ENCODE measurements around the gene RAF1.
"Not testable (repeated sequence)": the region's sequence is repeated elsewhere in the genome, so short reads cannot be mapped to it uniquely, and the experiment has no call there.

RAF1 gene

DNA sequence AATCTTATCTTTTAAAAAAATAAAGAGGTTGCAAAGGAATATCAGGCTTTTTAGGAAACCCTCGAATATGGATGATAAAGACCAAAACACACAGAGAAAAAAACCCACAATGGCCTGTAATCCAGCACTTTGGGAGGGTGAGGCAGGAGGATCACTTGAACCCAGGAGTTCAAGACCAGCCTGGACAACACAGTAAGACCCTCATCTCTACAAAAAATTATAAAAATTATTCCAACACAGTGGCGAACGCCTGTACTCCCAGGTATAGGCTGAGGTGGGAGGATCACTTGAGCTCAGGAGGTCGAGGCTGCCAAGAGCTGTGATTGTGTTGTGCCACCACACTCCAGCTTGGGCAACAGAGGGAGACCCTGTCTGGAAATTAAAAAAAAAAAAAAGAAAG is 30.8 kb downstream of the RAF1 start:
- DNase-seq: no peak

GRCh38 chr3:12632523-12632922 is 31.4 kb downstream of the RAF1 start:
- no peak for DNase-seq

GRCh38 chr3:12630843-12631242 is 33.1 kb downstream of the RAF1 start:
- DNase-seq: not testable (repeated sequence)

DNA sequence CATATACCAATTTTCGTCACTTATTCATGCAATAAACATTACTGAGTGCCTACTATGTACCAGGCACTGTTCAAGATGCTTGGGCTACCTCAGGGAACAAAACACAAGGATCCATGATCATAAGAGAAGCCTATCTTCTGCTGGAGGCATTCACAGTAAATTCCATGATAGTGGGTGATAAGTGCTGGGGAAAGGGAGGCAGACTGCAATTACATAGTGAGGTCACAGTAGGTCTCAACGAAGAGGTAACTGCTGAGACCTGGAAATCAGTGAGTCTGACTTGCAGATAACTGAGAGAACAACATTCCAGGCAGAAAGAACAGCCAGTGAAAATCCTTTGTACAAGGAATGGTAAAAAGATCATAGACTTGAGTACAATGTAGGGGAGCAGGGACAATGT is 33.6 kb downstream of the RAF1 start:
- DNase-seq: no peak

GRCh38 chr3:12629560-12629959 is 34.4 kb downstream of the RAF1 start:
- DNase-seq: no peak

GRCh38 chr3:12628813-12629212 is 35.1 kb downstream of the RAF1 start:
- DNase-seq: no peak

DNA sequence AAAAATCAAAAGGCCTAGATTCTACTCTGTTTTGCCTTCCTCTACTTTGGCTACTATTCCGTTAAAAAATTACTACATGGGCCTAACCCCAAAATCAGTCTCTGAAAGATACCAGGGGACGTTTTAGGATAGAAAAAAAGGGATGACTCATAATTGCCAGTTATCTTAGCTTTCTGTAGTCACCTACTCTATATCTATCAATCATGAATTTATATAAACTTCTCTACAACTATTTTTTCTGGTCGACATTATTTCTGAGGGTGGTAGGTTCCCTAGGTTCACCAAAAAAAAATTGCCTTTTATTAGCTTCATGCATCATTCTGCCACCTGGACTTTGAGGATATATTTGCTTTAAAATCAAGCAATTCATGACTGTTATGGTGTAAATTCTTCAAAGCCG is 36.5 kb downstream of the RAF1 start:
- DNase-seq: no peak

DNA sequence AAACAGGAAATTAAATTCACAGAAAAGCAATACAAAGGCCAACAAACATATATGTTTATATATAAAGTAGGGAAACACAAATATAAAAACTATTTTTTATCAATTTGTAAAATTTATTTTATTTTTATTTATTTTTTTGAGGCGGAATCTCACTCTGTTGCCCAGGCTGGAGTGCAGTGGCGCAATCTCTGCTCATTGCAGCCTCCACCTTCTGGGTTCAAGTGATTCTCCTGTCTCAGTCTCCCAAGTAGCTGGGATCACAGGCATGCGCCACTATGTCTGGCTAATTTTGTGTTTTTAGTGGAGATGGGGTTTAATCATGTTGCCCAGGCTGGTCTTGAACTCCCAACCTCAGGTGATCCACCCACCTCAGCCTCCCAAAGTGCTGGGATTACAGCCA is 39.0 kb downstream of the RAF1 start:
- not testable (repeated sequence) for DNase-seq

DNA sequence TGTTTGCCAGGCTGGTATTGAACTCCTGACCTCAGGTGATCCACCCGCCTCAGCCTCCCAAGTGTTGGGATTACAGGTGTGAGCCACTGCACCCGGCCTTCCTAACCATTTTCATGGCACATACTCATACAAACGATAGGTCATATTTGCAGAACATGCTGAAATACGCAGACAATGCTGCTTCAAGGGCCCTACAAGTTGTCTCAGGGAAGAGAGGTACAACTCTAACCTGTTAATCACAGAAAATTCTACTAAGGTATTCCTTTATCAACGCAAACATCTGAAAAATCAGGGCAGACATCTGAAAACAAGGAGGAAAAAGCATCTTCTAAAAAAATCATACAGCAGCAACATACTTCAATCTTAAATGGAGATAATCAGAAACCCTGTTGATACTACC is 39.9 kb downstream of the RAF1 start:
- no peak for DNase-seq

DNA sequence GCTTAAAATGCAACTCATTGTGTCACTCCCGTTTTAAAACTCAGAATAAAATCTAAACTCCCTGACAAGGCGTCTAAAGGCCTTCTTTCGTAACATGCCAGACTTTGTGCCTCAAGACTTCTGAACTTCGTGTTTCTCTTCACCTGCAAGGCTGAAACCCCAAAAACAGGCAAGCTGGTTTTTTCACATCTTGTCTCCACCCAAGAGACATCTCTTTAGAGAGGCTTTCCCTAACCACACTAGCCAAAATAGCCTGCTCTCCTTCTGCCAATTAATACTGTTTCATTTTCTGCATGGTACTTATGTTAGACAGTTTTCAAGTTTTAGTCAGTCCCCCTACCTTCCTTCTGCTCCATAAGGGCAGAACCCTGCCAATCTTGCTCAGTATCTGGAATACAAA is 41.6 kb downstream of the RAF1 start:
- DNase-seq: no peak

- no peak for DNase-seq
Measured at GRCh38 chr3:12620729-12621128, 43.2 kb downstream of the RAF1 start.

DNA sequence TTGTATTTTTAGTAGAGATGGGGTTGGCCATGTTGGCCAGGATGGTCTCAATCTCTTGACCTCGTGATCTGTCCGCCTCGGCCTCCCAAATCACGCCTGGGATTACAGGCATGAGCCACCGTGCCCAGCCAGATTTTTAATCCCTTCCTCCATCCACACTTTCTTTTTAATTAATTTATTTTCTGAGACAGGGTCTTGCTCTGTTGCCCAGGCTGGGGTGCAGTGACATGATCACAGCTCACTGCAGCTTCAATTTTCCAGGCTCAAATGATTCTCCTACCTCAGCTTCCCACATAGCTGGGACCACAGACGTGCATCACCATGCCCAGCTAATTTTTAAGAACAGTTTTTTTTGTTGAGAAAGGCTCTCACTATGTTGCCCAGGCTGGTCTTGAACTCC is 43.6 kb downstream of the RAF1 start:
- DNase-seq: no peak

- no peak for DNase-seq
Measured at GRCh38 chr3:12618426-12618825, 45.5 kb downstream of the RAF1 start.

DNA sequence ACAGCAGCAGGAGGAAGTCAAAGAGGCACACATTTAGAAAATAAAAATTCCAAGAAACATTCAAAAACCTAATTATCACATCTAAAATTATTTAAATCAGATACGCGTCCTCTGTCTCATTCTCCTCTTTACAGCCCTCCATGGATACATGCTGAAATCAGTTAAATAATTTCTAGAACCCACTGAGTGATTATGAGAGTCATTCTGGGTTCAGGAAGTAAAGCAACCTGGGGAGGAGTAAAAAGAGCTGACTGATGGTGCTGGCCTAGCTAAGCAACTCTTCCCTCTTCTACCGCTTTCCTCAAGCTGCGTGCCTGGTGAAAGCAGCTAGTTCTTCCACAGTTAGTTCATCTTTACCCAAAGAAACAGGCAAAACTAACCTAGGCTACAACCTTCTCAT is 48.7 kb downstream of the RAF1 start:
- DNase-seq: no peak

DNA sequence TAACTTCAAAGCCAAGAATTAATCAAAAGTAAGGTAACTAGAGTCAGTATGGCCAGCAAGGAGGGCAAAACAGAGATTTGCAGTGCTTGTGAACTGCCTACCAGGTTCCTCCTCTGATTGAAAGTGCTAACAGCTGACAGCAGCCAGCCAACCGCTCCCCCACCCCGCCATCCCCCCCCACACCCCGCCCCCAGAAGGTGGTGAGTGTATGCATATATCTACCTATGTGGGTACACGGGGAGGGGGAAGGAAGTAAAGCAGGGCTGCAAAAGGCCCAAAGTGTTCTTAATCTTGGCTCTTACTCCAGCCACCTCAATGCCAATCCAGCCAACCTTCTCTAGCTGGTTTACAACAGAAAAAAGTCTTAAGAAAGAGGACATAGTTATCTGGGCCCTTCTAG is 50.7 kb downstream of the RAF1 start:
- no peak for DNase-seq

GRCh38 chr3:12612514-12613226 is 51.2 kb downstream of the RAF1 start:
- no peak for DNase-seq

GRCh38 chr3:12611117-12611516 is 52.8 kb downstream of the RAF1 start:
- DNase-seq: no peak

- DNase-seq: no peak
Measured at GRCh38 chr3:12608376-12608775, 55.5 kb downstream of the RAF1 start.

DNA sequence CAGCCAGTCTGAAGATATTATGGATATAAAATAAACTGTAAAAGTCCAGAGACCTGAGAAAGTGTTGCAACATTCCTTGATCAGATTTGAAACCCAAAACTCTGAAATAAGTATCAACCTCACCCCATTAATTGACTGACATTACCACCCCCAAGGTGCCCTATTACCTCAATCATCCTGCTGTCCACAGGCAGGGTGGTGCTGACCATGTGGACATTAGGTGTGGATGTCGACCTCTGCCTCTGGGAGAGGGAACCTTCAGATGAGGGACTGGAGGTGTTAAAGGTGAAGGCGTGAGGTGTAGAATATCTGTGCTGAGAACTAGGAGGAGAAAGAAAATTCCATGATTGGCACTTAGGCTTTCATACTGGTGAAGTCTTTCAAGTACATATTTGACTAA is 59.9 kb downstream of the RAF1 start:
- no peak for DNase-seq

- no peak for DNase-seq
Measured at GRCh38 chr3:12601072-12601471, 62.8 kb downstream of the RAF1 start.

GRCh38 chr3:12598890-12599289 is 65.0 kb downstream of the RAF1 start:
- DNase-seq: no peak

DNA sequence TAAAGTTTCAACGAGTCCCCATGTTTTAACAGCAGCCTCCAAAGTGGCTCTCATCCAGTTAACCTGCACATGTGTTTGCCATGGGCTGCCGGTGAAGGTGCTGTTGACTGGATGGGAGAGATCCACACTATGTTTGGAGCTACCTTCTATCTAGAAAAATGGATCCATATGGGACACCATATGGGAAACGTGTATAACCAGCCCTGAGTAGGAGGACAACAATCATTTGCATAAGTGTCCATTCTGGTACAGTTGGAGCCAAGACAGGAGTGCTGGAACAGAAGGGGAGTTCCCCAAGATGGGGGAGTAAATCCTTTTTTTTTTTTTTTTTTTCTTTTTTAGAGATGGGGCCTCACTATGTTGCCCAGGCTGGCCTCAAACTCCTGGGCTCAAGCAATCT is 70.4 kb downstream of the RAF1 start:
- DNase-seq: no peak

GRCh38 chr3:12591997-12592715 is 71.8 kb downstream of the RAF1 start:
- DNase-seq: no peak

GRCh38 chr3:12591456-12591855 is 72.5 kb downstream of the RAF1 start:
- no peak for DNase-seq

GRCh38 chr3:12590096-12590495 is 73.8 kb downstream of the RAF1 start:
- DNase-seq: no peak

All from NCI-H1105 treated with DMSO at 0.1 percent for 48 hours (cell line).